Measurements from ENCODE around the gene PEAR1.
"Not testable (repeated sequence)": the region's sequence is repeated elsewhere in the genome, so short reads cannot be mapped to it uniquely, and the experiment has no call there.

Gene PEAR1

GRCh38 chr1:156923670-156924477 is 30.4 kb downstream of the PEAR1 start:
- no peak for DNase-seq

- no peak for DNase-seq
Observed at GRCh38 chr1:156924478-156925153, 31.1 kb downstream of the PEAR1 start.

- DNase-seq, result no peak
Observed at GRCh38 chr1:156925154-156926010, 31.9 kb downstream of the PEAR1 start.

- DNase-seq, result peak; percentile 39 to 40
Observed at GRCh38 chr1:156926175-156926574, 32.7 kb downstream of the PEAR1 start.

- DNase-seq, result not testable (repeated sequence)
Observed at GRCh38 chr1:156926695-156927094, 33.2 kb downstream of the PEAR1 start.

GRCh38 chr1:156927215-156928042 is 33.9 kb downstream of the PEAR1 start:
- peak; percentile 64 to 66 for DNase-seq

GRCh38 chr1:156928043-156928602 is 34.6 kb downstream of the PEAR1 start:
- no peak for DNase-seq

- no peak for DNase-seq
Observed at GRCh38 chr1:156929596-156930238, 36.2 kb downstream of the PEAR1 start.

GRCh38 chr1:156930483-156930882 is 37.0 kb downstream of the PEAR1 start:
- no peak for DNase-seq

- no peak for DNase-seq
Observed at GRCh38 chr1:156931211-156931952, 37.9 kb downstream of the PEAR1 start.

GRCh38 chr1:156931974-156932710 is 38.6 kb downstream of the PEAR1 start:
- no peak for DNase-seq

- no peak for DNase-seq
Observed at GRCh38 chr1:156933136-156933535, 39.6 kb downstream of the PEAR1 start.

GRCh38 chr1:156935505-156936128 is 42.1 kb downstream of the PEAR1 start:
- no peak for DNase-seq

- DNase-seq, result no peak
Observed at GRCh38 chr1:156936191-156936590, 42.7 kb downstream of the PEAR1 start.

GRCh38 chr1:156936721-156937220 is 43.3 kb downstream of the PEAR1 start:
- no peak for DNase-seq

GRCh38 chr1:156937883-156938282 is 44.4 kb downstream of the PEAR1 start:
- DNase-seq, result no peak

GRCh38 chr1:156938813-156939212 is 45.3 kb downstream of the PEAR1 start:
- DNase-seq, result no peak

- DNase-seq, result no peak
Observed at GRCh38 chr1:156939786-156940334, 46.3 kb downstream of the PEAR1 start.

- no peak for DNase-seq
Observed at GRCh38 chr1:156941675-156942074, 48.2 kb downstream of the PEAR1 start.

All from stimulated activated CD4-positive, alpha-beta T cell treated with anti-CD3 and anti-CD28 coated beads, Interleukin-2, amount 100 ng/mL, for 48 hours (primary cell).